Thyroid gland (tissue), 4 donors: ENCODE results near the gene EHBP1. TPM values are rescaled to one million over a fixed set of nuclear protein-coding genes. Genes with fewer than 3 reads are reported as not detected.

ENCODE experiments used
- DNase-seq, 2 donors: peaks; one replicate each; pipeline ENCODE4 v3.0.0-alpha.2; 2019
- H3K27ac ChIP-seq, 3 donors: fragments of 200-600 bp; sonication (generic); 1 replicate in 2 of 3; 2 replicates in 1 of 3; pipeline ENCODE4 v1.5.1; 2016 to 2019; ENCODE audit warnings: mild to moderate bottlenecking in 1 of 3, moderate library complexity in 1 of 3
- H3K27me3 ChIP-seq: fragments of 200-600 bp; sonication (generic); one replicate; pipeline ENCODE4 v1.5.1; 2019
- H3K36me3 ChIP-seq, 2 donors: fragments of 200-600 bp; sonication (generic); one replicate each; pipeline ENCODE4 v1.5.1; 2016 to 2019
- H3K4me1 ChIP-seq, 2 donors: fragments of 200-600 bp; sonication (generic); one replicate each; pipeline ENCODE4 v1.5.1; 2017 to 2019
- H3K4me3 ChIP-seq, 3 donors: fragments of 200-600 bp; sonication (generic); replicated peaks in 1 of 3; 1 replicate in 2 of 3; 2 replicates in 1 of 3; pipeline ENCODE4 v1.5.1; 2016; ENCODE audit warnings: mild to moderate bottlenecking in 1 of 3
- H3K9me3 ChIP-seq: fragments of 200-600 bp; sonication (generic); one replicate; pipeline ENCODE4 v1.5.1; 2017
- POLR2A ChIP-seq, 2 donors: fragments of 450-650 bp; IDR thresholded peaks; one replicate each; pipeline ENCODE4 v1.6.1; 2017; ENCODE audit warnings: antibody characterized with exemption in 2 of 2, mild to moderate bottlenecking in 2 of 2, moderate library complexity in 1 of 2
- WGBS, 2 donors: methylation state at CpG; one replicate each; pipeline ENCODE4 v1.1.5; 2017; 5-methylcytosine and 5-hydroxymethylcytosine counted together
- intact Hi-C: fragments of 100-400 bp; cut with DNase I; formaldehyde crosslinking; loops from one replicate; pipeline ENCODE4 v1.15.1; 2023
- total RNA-seq, 4 donors: library from RNA; depleted of rRNA; stranded (reverse); fragments of >200 nt; gene quantifications; one replicate each; pipeline ENCODE4 v1.2.3, GENCODE V29; 2016
- TF ChIP-seq, protein P1 (sequence below), 6 experiments: fragments of 200-600 bp in 3 of 6; fragments of 450-650 bp in 3 of 6; sonication (generic) in 3 of 6; IDR thresholded peaks; one replicate each; pipeline ENCODE4 v1.5.1; 2016 to 2019; ENCODE audit warnings: antibody characterized with exemption in 6 of 6, mild to moderate bottlenecking in 2 of 6, inconsistent platforms in 1 of 6, moderate library complexity in 1 of 6

EHBP1 gene
- total RNA-seq, 4 donors from 2014 or later, result 49.9 to 68.8 (median 57.0) TPM

DNA sequence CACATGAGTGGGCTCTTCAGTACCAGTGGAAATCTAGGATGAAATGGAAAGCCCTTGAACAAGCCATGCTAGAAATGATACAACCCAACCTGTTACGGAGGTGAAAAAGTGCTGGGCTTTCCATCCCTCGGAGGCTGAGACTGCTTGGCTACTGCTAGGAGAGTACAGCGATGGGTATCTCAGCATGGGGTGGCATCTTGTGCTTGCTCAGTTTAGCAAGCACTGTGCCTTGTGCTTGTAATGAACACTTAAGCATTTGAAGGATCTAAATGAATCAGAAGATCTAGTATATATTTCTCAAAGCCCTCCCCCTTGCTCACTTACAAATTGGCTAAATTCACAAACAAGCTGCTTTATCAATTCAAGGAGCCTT is 44.3 kb upstream of the EHBP1 start:
- Histone ChIP-seq H3K36me3 (no peaks in the 10 kb centered on the region), H3K27me3 (no peaks in the 10 kb centered on the region), H3K4me1 (peaks cover 21 to 25% of the 10 kb centered on the region in 2 donors), H3K4me3 (no peak overlapping the region), H3K9me3 (no peaks in the 10 kb centered on the region), H3K27ac (no peak overlapping the region)
- 90% methylated on average over 3 of the region's 3 CpGs for WGBS, 2 donors
- intact Hi-C loops, result no loop called here
- TF ChIP-seq, protein P1, sequence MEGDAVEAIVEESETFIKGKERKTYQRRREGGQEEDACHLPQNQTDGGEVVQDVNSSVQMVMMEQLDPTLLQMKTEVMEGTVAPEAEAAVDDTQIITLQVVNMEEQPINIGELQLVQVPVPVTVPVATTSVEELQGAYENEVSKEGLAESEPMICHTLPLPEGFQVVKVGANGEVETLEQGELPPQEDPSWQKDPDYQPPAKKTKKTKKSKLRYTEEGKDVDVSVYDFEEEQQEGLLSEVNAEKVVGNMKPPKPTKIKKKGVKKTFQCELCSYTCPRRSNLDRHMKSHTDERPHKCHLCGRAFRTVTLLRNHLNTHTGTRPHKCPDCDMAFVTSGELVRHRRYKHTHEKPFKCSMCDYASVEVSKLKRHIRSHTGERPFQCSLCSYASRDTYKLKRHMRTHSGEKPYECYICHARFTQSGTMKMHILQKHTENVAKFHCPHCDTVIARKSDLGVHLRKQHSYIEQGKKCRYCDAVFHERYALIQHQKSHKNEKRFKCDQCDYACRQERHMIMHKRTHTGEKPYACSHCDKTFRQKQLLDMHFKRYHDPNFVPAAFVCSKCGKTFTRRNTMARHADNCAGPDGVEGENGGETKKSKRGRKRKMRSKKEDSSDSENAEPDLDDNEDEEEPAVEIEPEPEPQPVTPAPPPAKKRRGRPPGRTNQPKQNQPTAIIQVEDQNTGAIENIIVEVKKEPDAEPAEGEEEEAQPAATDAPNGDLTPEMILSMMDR (IDR thresholded peaks at IDR 0.05), result no peak
- TF ChIP-seq POLR2A (IDR thresholded peaks at IDR 0.05), result no peak
- no peak for DNase-seq

DNA sequence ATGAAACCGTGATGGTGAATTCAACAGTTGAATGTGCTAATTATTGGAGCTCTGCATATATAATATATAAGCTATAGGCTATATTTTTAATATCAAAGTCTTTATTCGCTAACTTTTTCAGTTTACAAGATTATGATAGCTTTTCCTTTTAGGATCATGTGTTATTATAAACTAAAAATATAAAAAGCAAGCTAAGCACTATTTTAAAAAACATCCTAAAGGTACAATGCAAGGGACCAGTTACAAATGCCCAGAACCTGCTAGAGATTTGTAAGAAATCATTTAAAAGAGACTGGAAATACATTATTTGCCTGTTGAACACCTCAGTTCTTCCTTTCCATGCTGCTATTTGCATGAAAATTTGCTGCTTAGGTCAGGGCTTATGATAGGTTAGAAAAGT is 43.4 kb upstream of the EHBP1 start:
- H3K27ac ChIP-seq, result no peak overlapping the region
- no peak overlapping the region for H3K4me3 ChIP-seq
- no peaks in the 10 kb centered on the region for H3K9me3 ChIP-seq
- intact Hi-C loops, result no loop called here
- no peaks in the 10 kb centered on the region for H3K36me3 ChIP-seq
- WGBS, 2 donors, result 89 to 94% methylated on average over 2 of the region's 2 CpGs
- DNase-seq, result no peak
- peaks cover 21 to 25% of the 10 kb centered on the region in 2 donors for H3K4me1 ChIP-seq
- H3K27me3 ChIP-seq, result no peaks in the 10 kb centered on the region
- TF ChIP-seq POLR2A (IDR thresholded peaks at IDR 0.05), result no peak
- TF ChIP-seq, protein P1 (IDR thresholded peaks at IDR 0.05), result no peak

GRCh38 chr2:62662554-62662953 is 43.0 kb upstream of the EHBP1 start:
- intact Hi-C loops, result no loop called here
- DNase-seq, result no peak
- Histone ChIP-seq H3K27ac (no peak overlapping the region), H3K9me3 (no peaks in the 10 kb centered on the region), H3K4me1 (peaks cover 21 to 25% of the 10 kb centered on the region in 2 donors), H3K36me3 (no peaks in the 10 kb centered on the region), H3K4me3 (no peak overlapping the region), H3K27me3 (no peaks in the 10 kb centered on the region)
- TF ChIP-seq POLR2A (IDR thresholded peaks at IDR 0.05), result no peak
- TF ChIP-seq, protein P1 (IDR thresholded peaks at IDR 0.05), result no peak
- 63 to 76% methylated on average over 2 of the region's 2 CpGs for WGBS, 2 donors

GRCh38 chr2:62663411-62663810 is 42.1 kb upstream of the EHBP1 start:
- Histone ChIP-seq H3K27ac (peak overlapping the region; percentile 64 to 84 (median 78)), H3K27me3 (no peaks in the 10 kb centered on the region), H3K4me3 (no peak overlapping the region), H3K9me3 (no peaks in the 10 kb centered on the region), H3K36me3 (no peaks in the 10 kb centered on the region), H3K4me1 (peaks cover 21 to 25% of the 10 kb centered on the region in 2 donors)
- no peak for TF ChIP-seq POLR2A (IDR thresholded peaks at IDR 0.05)
- TF ChIP-seq, protein P1 (IDR thresholded peaks at IDR 0.05), result no peak
- no peak for DNase-seq
- intact Hi-C loops, result no loop called here

GRCh38 chr2:62663920-62664795 is 41.4 kb upstream of the EHBP1 start:
- TF ChIP-seq, protein P1 (IDR thresholded peaks at IDR 0.05), result peak in 5 of 6 experiments; percentile 13 to 86 (median 39)
- TF ChIP-seq POLR2A (IDR thresholded peaks at IDR 0.05), result no peak
- H3K4me3 ChIP-seq, result no peak overlapping the region

More at GRCh38 chr2:62663920-62664795, 41.4 kb upstream of the EHBP1 start:
- peaks cover 21 to 25% of the 10 kb centered on the region in 2 donors for H3K4me1 ChIP-seq
- H3K27me3 ChIP-seq, result no peaks in the 10 kb centered on the region
- H3K36me3 ChIP-seq, result no peaks in the 10 kb centered on the region
- peak in 1 of 2 donors; percentile 10 for DNase-seq
- peak overlapping the region; percentile 64 to 84 (median 78) for H3K27ac ChIP-seq
- H3K9me3 ChIP-seq, result no peaks in the 10 kb centered on the region
- intact Hi-C loops, result no loop called here
